HepG2 (cell line): ENCODE measurements around the gene PRUNE1. TPM values are rescaled to one million over a fixed set of nuclear protein-coding genes. Genes with fewer than 3 reads are reported as not detected.

ENCODE experiments used
- ERF ChIP-seq: IDR thresholded peaks from 2 replicates; pipeline ENCODE4 v1.6.1; 2018; ENCODE audit warnings: missing biosample characterization, missing genetic modification reagents
- FOSL2 ChIP-seq: sonication (generic); formaldehyde crosslinking; IDR thresholded peaks from 2 replicates; pipeline ENCODE4 v1.4.0; 2020; ENCODE audit warnings: missing genetic modification reagents
- HDAC2 ChIP-seq: sonication (generic); formaldehyde crosslinking; IDR thresholded peaks from 2 replicates; pipeline ENCODE4 v1.4.0; 2020; ENCODE audit warnings: missing genetic modification reagents
- NBN ChIP-seq: fragments of 450-650 bp; conservative IDR thresholded peaks from 2 replicates; pipeline ENCODE4 v1.6.1; 2017
- POLR2AphosphoS5 ChIP-seq: IDR thresholded peaks from 2 replicates; pipeline ENCODE4 v1.6.1; 2012; ENCODE audit warnings: low read depth, low read length
- RXRB ChIP-seq: IDR thresholded peaks from 2 replicates; pipeline ENCODE4 v1.6.1; 2016; ENCODE audit warnings: borderline replicate concordance, missing genetic modification reagents, missing compliant biosample characterization
- SNRNP70 ChIP-seq: fragments of 200-400 bp; formaldehyde crosslinking; IDR thresholded peaks from 2 replicates; pipeline ENCODE4 v1.6.1; 2017; ENCODE audit warnings: mild to moderate bottlenecking, low read depth, low read length, moderate library complexity
- THAP11 ChIP-seq: IDR thresholded peaks from 2 replicates; pipeline ENCODE4 v1.6.1; 2016; ENCODE audit warnings: missing biosample characterization, missing genetic modification reagents
- ZMYM3 ChIP-seq: sonication (generic); formaldehyde crosslinking; IDR thresholded peaks from 2 replicates; pipeline ENCODE4 v1.5.1; 2020; ENCODE audit warnings: mild to moderate bottlenecking, missing genetic modification reagents
- ZNF235 ChIP-seq: sonication (generic); formaldehyde crosslinking; IDR thresholded peaks from 2 replicates; pipeline ENCODE4 v1.8.1; 2023; ENCODE audit warnings: mild to moderate bottlenecking, missing genetic modification reagents, borderline replicate concordance
- ZNF292 ChIP-seq: sonication (generic); formaldehyde crosslinking; IDR thresholded peaks from 2 replicates; pipeline ENCODE4 v1.8.1; 2022; ENCODE audit warnings: mild to moderate bottlenecking, low read depth, missing genetic modification reagents, borderline replicate concordance
- ZNF563 ChIP-seq: sonication (generic); formaldehyde crosslinking; IDR thresholded peaks from 2 replicates; pipeline ENCODE4 v1.8.0; 2022; ENCODE audit warnings: mild to moderate bottlenecking, moderate library complexity, missing genetic modification reagents
- polyA plus RNA-seq, 8 experiments: library from polyadenylated mRNA; depleted of rRNA in 3 of 8; stranded (reverse) in 7 of 8; unstranded in 1 of 8; fragments of >200 nt; fragmentation: Illumina TruSeq in 4 of 8; extraction: Trizol in 4 of 8; gene quantifications; 2 replicates each; pipeline versions ENCODE4 v1.2.1 to v1.2.3, GENCODE V29; 2011 to 2016; ENCODE audit warnings: low read depth in 4 of 8, missing spikeins in 1 of 8, mixed read lengths in 1 of 8; ENCODE audit not compliant: insufficient read depth in 1 of 8
- total RNA-seq, 5 experiments: library from RNA; depleted of rRNA; stranded (reverse); fragments of >200 nt; fragmentation: Illumina TruSeq; extraction: Trizol; gene quantifications; 2 replicates each; pipeline ENCODE4 v1.2.3, GENCODE V29; 2016; ENCODE audit warnings: low read depth in 1 of 5
- TF ChIP-seq, protein P1 (sequence below): IDR thresholded peaks from 2 replicates; pipeline ENCODE4 v1.6.1; 2012; ENCODE audit warnings: low read depth, low read length, improper control_type of control experiment
- TF ChIP-seq, protein P2 (sequence below): sonication (generic); formaldehyde crosslinking; IDR thresholded peaks from 2 replicates; pipeline ENCODE4 v1.8.0; 2022; ENCODE audit warnings: missing genetic modification reagents, mild to moderate bottlenecking, borderline replicate concordance
- TF ChIP-seq, protein P3 (sequence below): sonication (generic); formaldehyde crosslinking; IDR thresholded peaks from 2 replicates; pipeline ENCODE4 v1.4.0; 2020; ENCODE audit warnings: missing genetic modification reagents
- TF ChIP-seq, protein P4 (sequence below): sonication (generic); formaldehyde crosslinking; IDR thresholded peaks from 2 replicates; pipeline ENCODE4 v1.5.0; 2020; ENCODE audit warnings: missing genetic modification reagents, mild to moderate bottlenecking, borderline replicate concordance
- TF ChIP-seq, protein P5 (sequence below): sonication (generic); formaldehyde crosslinking; IDR thresholded peaks from 2 replicates; pipeline ENCODE4 v1.4.0; 2020; ENCODE audit warnings: missing genetic modification reagents, borderline replicate concordance
- TF ChIP-seq, protein P6 (sequence below): IDR thresholded peaks from 2 replicates; pipeline ENCODE4 v1.4.0; 2020; ENCODE audit warnings: mild to moderate bottlenecking, missing genetic modification reagents

The PRUNE1 gene
- total and polyA plus RNA-seq, 2 of the 13 experiments (the other 11 are each of a cell fraction or from before 2014, with no cell fraction given), result 19.0 to 31.9 TPM

DNA sequence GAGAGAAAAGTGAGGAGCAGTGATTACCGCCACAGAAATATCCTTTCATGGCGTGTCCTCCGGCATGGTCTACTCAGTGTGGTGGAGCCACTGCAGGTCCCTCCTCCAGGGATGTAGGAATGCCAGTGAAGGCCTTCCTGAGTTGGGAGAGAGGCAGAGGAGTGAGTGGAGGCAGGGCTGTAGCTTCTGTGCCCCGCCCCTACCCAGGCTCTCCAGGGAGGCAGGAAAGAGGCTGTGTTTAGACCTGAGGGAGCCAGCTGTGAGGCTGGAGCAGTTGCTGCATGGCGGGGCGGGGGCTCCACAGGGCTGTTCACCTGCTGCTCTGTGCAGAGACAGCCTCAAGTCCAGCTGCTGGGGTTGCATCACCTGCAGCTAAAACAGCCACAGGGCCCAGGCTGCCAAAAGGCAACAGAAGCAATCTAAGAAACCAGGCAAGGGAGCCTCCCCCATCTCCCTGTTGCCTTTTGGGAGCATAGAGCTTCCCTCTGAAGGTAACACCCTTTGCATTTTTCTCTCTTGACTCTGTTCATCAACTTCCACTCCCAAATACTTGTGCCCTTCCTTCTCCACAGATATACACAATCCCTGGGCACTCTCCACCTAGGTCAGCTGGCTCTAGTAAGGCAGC is 27.0 kb upstream of the PRUNE1 start (continued):
- TF ChIP-seq ZNF235 (CRISPR knock-in tag) (no peak), ZMYM3 (CRISPR knock-in tag) (peak; percentile 18; the same call in 1 of the 2 replicates), RXRB (CRISPR knock-in tag) (peak; percentile 20; the same call in 1 of the 2 replicates), ERF (CRISPR knock-in tag) (0 out of 2 replicates have a peak, but pooled peaks have one; percentile 43), POLR2AphosphoS5 (peak; percentile 69), FOSL2 (CRISPR knock-in tag) (peak; percentile 27; the same call in 1 of the 2 replicates), SNRNP70 (no peak), HDAC2 (CRISPR knock-in tag) (peak; percentile 57; the same call in 1 of the 2 replicates), NBN (no peak), THAP11 (CRISPR knock-in tag) (no peak; the same call in 1 of the 2 replicates), ZNF563 (no peak), ZNF292 (CRISPR knock-in tag) (no peak)
- TF ChIP-seq, protein P1, sequence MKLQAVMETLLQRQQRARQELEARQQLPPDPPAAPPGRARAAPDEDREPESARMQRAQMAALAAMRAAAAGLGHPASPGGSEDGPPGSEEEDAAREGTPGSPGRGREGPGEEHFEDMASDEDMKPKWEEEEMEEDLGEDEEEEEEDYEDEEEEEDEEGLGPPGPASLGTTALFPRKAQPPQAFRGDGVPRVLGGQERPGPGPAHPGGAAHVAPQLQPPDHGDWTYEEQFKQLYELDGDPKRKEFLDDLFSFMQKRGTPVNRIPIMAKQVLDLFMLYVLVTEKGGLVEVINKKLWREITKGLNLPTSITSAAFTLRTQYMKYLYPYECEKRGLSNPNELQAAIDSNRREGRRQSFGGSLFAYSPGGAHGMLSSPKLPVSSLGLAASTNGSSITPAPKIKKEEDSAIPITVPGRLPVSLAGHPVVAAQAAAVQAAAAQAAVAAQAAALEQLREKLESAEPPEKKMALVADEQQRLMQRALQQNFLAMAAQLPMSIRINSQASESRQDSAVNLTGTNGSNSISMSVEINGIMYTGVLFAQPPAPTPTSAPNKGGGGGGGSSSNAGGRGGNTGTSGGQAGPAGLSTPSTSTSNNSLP, result no peak
- TF ChIP-seq, protein P2, sequence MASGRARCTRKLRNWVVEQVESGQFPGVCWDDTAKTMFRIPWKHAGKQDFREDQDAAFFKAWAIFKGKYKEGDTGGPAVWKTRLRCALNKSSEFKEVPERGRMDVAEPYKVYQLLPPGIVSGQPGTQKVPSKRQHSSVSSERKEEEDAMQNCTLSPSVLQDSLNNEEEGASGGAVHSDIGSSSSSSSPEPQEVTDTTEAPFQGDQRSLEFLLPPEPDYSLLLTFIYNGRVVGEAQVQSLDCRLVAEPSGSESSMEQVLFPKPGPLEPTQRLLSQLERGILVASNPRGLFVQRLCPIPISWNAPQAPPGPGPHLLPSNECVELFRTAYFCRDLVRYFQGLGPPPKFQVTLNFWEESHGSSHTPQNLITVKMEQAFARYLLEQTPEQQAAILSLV (CRISPR knock-in tag), result 0 out of 2 replicates have a peak, but pooled peaks have one; percentile 16
- TF ChIP-seq, protein P3, sequence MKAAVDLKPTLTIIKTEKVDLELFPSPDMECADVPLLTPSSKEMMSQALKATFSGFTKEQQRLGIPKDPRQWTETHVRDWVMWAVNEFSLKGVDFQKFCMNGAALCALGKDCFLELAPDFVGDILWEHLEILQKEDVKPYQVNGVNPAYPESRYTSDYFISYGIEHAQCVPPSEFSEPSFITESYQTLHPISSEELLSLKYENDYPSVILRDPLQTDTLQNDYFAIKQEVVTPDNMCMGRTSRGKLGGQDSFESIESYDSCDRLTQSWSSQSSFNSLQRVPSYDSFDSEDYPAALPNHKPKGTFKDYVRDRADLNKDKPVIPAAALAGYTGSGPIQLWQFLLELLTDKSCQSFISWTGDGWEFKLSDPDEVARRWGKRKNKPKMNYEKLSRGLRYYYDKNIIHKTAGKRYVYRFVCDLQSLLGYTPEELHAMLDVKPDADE, result no peak
- TF ChIP-seq, protein P4, sequence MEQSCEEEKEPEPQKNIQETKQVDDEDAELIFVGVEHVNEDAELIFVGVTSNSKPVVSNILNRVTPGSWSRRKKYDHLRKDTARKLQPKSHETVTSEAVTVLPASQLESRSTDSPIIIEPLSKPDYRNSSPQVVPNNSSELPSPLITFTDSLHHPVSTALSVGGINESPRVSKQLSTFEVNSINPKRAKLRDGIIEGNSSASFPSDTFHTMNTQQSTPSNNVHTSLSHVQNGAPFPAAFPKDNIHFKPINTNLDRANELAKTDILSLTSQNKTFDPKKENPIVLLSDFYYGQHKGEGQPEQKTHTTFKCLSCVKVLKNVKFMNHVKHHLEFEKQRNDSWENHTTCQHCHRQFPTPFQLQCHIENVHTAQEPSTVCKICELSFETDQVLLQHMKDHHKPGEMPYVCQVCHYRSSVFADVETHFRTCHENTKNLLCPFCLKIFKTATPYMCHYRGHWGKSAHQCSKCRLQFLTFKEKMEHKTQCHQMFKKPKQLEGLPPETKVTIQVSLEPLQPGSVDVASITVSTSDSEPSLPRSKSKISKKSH (CRISPR knock-in tag), result no peak
- TF ChIP-seq, protein P5, sequence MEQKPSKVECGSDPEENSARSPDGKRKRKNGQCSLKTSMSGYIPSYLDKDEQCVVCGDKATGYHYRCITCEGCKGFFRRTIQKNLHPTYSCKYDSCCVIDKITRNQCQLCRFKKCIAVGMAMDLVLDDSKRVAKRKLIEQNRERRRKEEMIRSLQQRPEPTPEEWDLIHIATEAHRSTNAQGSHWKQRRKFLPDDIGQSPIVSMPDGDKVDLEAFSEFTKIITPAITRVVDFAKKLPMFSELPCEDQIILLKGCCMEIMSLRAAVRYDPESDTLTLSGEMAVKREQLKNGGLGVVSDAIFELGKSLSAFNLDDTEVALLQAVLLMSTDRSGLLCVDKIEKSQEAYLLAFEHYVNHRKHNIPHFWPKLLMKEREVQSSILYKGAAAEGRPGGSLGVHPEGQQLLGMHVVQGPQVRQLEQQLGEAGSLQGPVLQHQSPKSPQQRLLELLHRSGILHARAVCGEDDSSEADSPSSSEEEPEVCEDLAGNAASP (CRISPR knock-in tag), result peak; percentile 29; the same call in 1 of the 2 replicates
- TF ChIP-seq, protein P6, sequence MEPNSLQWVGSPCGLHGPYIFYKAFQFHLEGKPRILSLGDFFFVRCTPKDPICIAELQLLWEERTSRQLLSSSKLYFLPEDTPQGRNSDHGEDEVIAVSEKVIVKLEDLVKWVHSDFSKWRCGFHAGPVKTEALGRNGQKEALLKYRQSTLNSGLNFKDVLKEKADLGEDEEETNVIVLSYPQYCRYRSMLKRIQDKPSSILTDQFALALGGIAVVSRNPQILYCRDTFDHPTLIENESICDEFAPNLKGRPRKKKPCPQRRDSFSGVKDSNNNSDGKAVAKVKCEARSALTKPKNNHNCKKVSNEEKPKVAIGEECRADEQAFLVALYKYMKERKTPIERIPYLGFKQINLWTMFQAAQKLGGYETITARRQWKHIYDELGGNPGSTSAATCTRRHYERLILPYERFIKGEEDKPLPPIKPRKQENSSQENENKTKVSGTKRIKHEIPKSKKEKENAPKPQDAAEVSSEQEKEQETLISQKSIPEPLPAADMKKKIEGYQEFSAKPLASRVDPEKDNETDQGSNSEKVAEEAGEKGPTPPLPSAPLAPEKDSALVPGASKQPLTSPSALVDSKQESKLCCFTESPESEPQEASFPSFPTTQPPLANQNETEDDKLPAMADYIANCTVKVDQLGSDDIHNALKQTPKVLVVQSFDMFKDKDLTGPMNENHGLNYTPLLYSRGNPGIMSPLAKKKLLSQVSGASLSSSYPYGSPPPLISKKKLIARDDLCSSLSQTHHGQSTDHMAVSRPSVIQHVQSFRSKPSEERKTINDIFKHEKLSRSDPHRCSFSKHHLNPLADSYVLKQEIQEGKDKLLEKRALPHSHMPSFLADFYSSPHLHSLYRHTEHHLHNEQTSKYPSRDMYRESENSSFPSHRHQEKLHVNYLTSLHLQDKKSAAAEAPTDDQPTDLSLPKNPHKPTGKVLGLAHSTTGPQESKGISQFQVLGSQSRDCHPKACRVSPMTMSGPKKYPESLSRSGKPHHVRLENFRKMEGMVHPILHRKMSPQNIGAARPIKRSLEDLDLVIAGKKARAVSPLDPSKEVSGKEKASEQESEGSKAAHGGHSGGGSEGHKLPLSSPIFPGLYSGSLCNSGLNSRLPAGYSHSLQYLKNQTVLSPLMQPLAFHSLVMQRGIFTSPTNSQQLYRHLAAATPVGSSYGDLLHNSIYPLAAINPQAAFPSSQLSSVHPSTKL, result peak; percentile 23; the same call in 1 of the 2 replicates
